ENCODE results near the gene CPN2. TPM values are rescaled to one million over a fixed set of nuclear protein-coding genes. Genes with fewer than 3 reads are reported as not detected.

Gene CPN2
- total and polyA plus RNA-seq, 2 of the 13 experiments (the other 11 are each of a cell fraction or from before 2014, with no cell fraction given), result 26.7 to 27.7 TPM

GRCh38 chr3:194323785-194324735 is 27.1 kb downstream of the CPN2 start:
- FAIRE-seq (no peak), ATAC-seq (peak; percentile 16), DNase-seq (ENCODE audit: low spot score) (peak; percentile 59)
- intact Hi-C loops (cut with micrococcal nuclease; ENCODE audit: unreplicated experiment), result no loop called here
- ChIA-PET POLR2A (interaction anchor here (1.3 kb wide), 1 partner anchor 189 kb away, joined by 3 read pairs; no protein-coding TSS in a partner anchor), CTCF (ENCODE audit: low intra/inter-chr PET ratio, low total read pairs) (no interaction called here)
- Histone ChIP-seq H3K27me3 (ENCODE audit: control insufficient read depth in 1 of 2, insufficient read depth in 2 of 2, low read length in 2 of 2) (no peaks in the 10 kb centered on the region), H3K9ac (ENCODE audit: insufficient read depth, low read depth, low read length) (0 out of 2 replicates have a peak overlapping the region, but pooled peaks have one; percentile 2), H3K9me3 (ENCODE audit: low read length) (peaks cover 2% of the 10 kb centered on the region; the same call in 1 of the 2 replicates), H3K4me2 (ENCODE audit: low read depth, low read length) (peak overlapping the region; percentile 77), H3K79me2 (ENCODE audit: insufficient read depth, low read length) (no peaks in the 10 kb centered on the region), H4K20me1 (ENCODE audit: insufficient read depth, low read length) (no peaks in the 10 kb centered on the region), H2AFZ (ENCODE audit: low read length) (peak overlapping the region; percentile 29), H3K27ac (ENCODE audit: extremely low read length, insufficient read depth, low read length) (peak overlapping the region; percentile 47), H3K4me3 (replicated peaks in 1 of 3; ENCODE audit: insufficient read depth in 1 of 3, low read depth in 2 of 3, low read length in 3 of 3) (peak overlapping the region; percentile 24 to 64 (median 37); a peak in 5 of 6 replicates), H3K4me1 (ENCODE audit: insufficient read depth, low read length) (peaks cover 95% of the 10 kb centered on the region), H3K36me3 (replicated peaks in 1 of 2; ENCODE audit: control insufficient read depth in 1 of 2, insufficient read depth in 2 of 2, low read length in 2 of 2) (no peaks in the 10 kb centered on the region)
- BruUV-seq (replicated peaks), result no TSS peak
- in situ Hi-C loops (cut with HindIII; ENCODE audit: extremely low pct_ligation_motif_present, low pct_unique_long_range_greater_than_20kb), result loop anchor here (25.0 kb wide), 1 partner anchor 662 kb away; no protein-coding TSS in a partner anchor
- WGBS (ENCODE audit: low lambda C conversion rate), result 36% methylated on average over 18 of the region's 39 CpGs
- TF ChIP-seq ZNF646 (CRISPR knock-in tag; IDR thresholded peaks at IDR 0.05) (peak; percentile 99; the same call in 1 of the 2 replicates), ZSCAN30 (CRISPR knock-in tag; IDR thresholded peaks at IDR 0.05) (no peak), NR2F1 (CRISPR knock-in tag; IDR thresholded peaks at IDR 0.05) (no peak), E2F2 (CRISPR knock-in tag; IDR thresholded peaks at IDR 0.05; ENCODE audit: borderline replicate concordance) (no peak), GABPB1 (CRISPR knock-in tag; IDR thresholded peaks at IDR 0.05) (0 out of 2 replicates have a peak, but pooled peaks have one; percentile 32), ZMAT5 (CRISPR knock-in tag; IDR thresholded peaks at IDR 0.05; ENCODE audit: borderline replicate concordance, low read depth) (no peak), FOXA1 (IDR thresholded peaks at IDR 0.05) (no peak), FOXA1 (CRISPR knock-in tag; IDR thresholded peaks at IDR 0.05) (peak; percentile 10; the same call in 1 of the 2 replicates), KLF6 (CRISPR knock-in tag; IDR thresholded peaks at IDR 0.05) (no peak), KLF9 (CRISPR knock-in tag; IDR thresholded peaks at IDR 0.05; ENCODE audit: low read depth) (no peak), NR1H2 (CRISPR knock-in tag; IDR thresholded peaks at IDR 0.05; ENCODE audit: borderline replicate concordance, low read depth) (no peak)
